IMR-90 (cell line): ENCODE data around the gene ZIC3. TPM values are rescaled to one million over a fixed set of nuclear protein-coding genes. Genes with fewer than 3 reads are reported as not detected.

Experiments used
- ATAC-seq: fragments of 200-7000 bp; cut with Tn5 transposase; 2 replicates; pipeline ENCODE4 v1.9.1; 2020; ENCODE audit warnings: low read depth, mild to moderate bottlenecking, moderate library complexity
- Bru-seq: library from RNA; stranded (reverse); fragments of 400-500 nt; gene quantifications from one replicate; lab custom pipeline; 2021; lab: Mats Ljungman, UMichigan
- BruChase-seq, 2 experiments: library from RNA; stranded (reverse); fragments of 400-500 nt; gene quantifications; one replicate each; lab custom pipeline; 2021; lab: Mats Ljungman, UMichigan
- BruUV-seq: library from RNA; stranded (reverse); fragments of 400-500 nt; replicated peaks from 2 replicates; lab custom pipeline; 2021; lab: Mats Ljungman, UMichigan
- CTCF ChIA-PET: fragments of 300-600 bp; formaldehyde crosslinking; extraction: SDS; loops from one replicate; lab custom pipeline; 2021; ENCODE audit warnings: antibody characterized with exemption; lab: Yijun Ruan, JAX
- POLR2A ChIA-PET: fragments of 300-600 bp; sonication (Branson Sonifier 250); formaldehyde crosslinking; loops from one replicate; lab custom pipeline; 2022; ENCODE audit warnings: antibody characterized with exemption; ENCODE audit not compliant: unreplicated experiment; lab: Charles Lee
- DNase-seq: peaks from one replicate; pipeline ENCODE4 v3.0.0; 2013
- H2AFZ ChIP-seq: replicated peaks from 2 replicates; pipeline ENCODE3; 2013; ENCODE audit warnings: low read length, mild to moderate bottlenecking; ENCODE audit not compliant: poor library complexity
- H2AK5ac ChIP-seq: 2 replicates; pipeline ENCODE4 v1.6.1; 2013; ENCODE audit warnings: low read depth, low read length, inconsistent platforms
- H2AK9ac ChIP-seq: replicated peaks from 2 replicates; pipeline ENCODE3; 2013; ENCODE audit warnings: mild to moderate bottlenecking, low read depth, low read length, moderate library complexity; ENCODE audit not compliant: poor library complexity
- H2BK120ac ChIP-seq: 2 replicates; pipeline ENCODE4 v1.6.1; 2013; ENCODE audit warnings: low read depth, low read length, inconsistent platforms
- H2BK15ac ChIP-seq: 3 replicates; pipeline ENCODE4 v1.6.1; 2013; ENCODE audit warnings: low read depth, low read length, inconsistent platforms
- H2BK20ac ChIP-seq: 2 replicates; pipeline ENCODE4 v1.6.1; 2013; ENCODE audit warnings: low read depth, mild to moderate bottlenecking, inconsistent platforms, low read length, moderate library complexity
- H2BK5ac ChIP-seq: 2 replicates; pipeline ENCODE4 v1.6.1; 2013; ENCODE audit warnings: mild to moderate bottlenecking, low read depth, low read length, inconsistent platforms; ENCODE audit not compliant: poor library complexity, severe bottlenecking
- H3K14ac ChIP-seq: replicated peaks from 2 replicates; pipeline ENCODE4 v1.6.1; 2013; ENCODE audit warnings: low read depth, low read length, inconsistent platforms
- H3K18ac ChIP-seq: 2 replicates; pipeline ENCODE4 v1.6.1; 2013; ENCODE audit warnings: low read depth, low read length, control low read depth
- H3K23ac ChIP-seq: 2 replicates; pipeline ENCODE4 v1.6.1; 2013; ENCODE audit warnings: low read depth, low read length, inconsistent platforms
- H3K27ac ChIP-seq: 2 replicates; pipeline ENCODE4 v1.5.1; 2013; ENCODE audit warnings: mild to moderate bottlenecking, control low read depth, low read length; ENCODE audit not compliant: insufficient read depth
- H3K27me3 ChIP-seq: 2 replicates; pipeline ENCODE4 v1.6.1; 2013; ENCODE audit warnings: low read length; ENCODE audit not compliant: control insufficient read depth, insufficient read depth
- H3K36me3 ChIP-seq: 2 replicates; pipeline ENCODE4 v1.6.1; 2013; ENCODE audit warnings: low read length, mixed read lengths; ENCODE audit not compliant: control insufficient read depth, insufficient read depth
- H3K4ac ChIP-seq: 2 replicates; pipeline ENCODE4 v1.6.1; 2013; ENCODE audit warnings: low read depth, low read length, inconsistent platforms
- H3K4me1 ChIP-seq: 2 replicates; pipeline ENCODE4 v1.6.1; 2013; ENCODE audit warnings: low read length, mixed read lengths; ENCODE audit not compliant: control insufficient read depth, insufficient read depth
- H3K4me2 ChIP-seq: 2 replicates; pipeline ENCODE4 v1.6.1; 2013; ENCODE audit warnings: low read depth, mild to moderate bottlenecking, control low read depth, low read length, moderate library complexity
- H3K4me3 ChIP-seq: 2 replicates; pipeline ENCODE4 v1.5.1; 2013; ENCODE audit warnings: low read depth, mild to moderate bottlenecking, control low read depth, low read length, moderate library complexity; ENCODE audit not compliant: insufficient read depth
- H3K56ac ChIP-seq: 2 replicates; pipeline ENCODE4 v1.6.1; 2013; ENCODE audit warnings: low read length, inconsistent platforms; ENCODE audit not compliant: insufficient read depth; ENCODE audit errors: extremely low read depth
- H3K79me1 ChIP-seq, 2 experiments: 2 replicates each; pipeline ENCODE4 v1.6.1; 2013; ENCODE audit warnings: low read length in 2 of 2, inconsistent platforms in 1 of 2, low read depth in 1 of 2
- H3K9ac ChIP-seq: 2 replicates; pipeline ENCODE4 v1.6.1; 2013; ENCODE audit warnings: low read depth, low read length, control low read depth
- H3K9me1 ChIP-seq: 2 replicates; pipeline ENCODE4 v1.6.1; 2013; ENCODE audit warnings: low read length, inconsistent platforms; ENCODE audit not compliant: insufficient read depth
- H3K9me3 ChIP-seq: 2 replicates; pipeline ENCODE4 v1.6.1; 2013; ENCODE audit warnings: low read length; ENCODE audit not compliant: control insufficient read depth, insufficient read depth
- H4K20me1 ChIP-seq: 2 replicates; pipeline ENCODE4 v1.6.1; 2013; ENCODE audit warnings: low read length, inconsistent platforms; ENCODE audit not compliant: insufficient read depth
- H4K5ac ChIP-seq: 2 replicates; pipeline ENCODE4 v1.6.1; 2013; ENCODE audit warnings: mild to moderate bottlenecking, low read depth, low read length, control low read depth
- H4K8ac ChIP-seq, 2 experiments: 2 replicates each; pipeline ENCODE4 v1.6.1; 2013; ENCODE audit warnings: low read depth in 2 of 2, low read length in 2 of 2, control low read depth in 1 of 2, inconsistent platforms in 1 of 2
- H4K91ac ChIP-seq: 2 replicates; pipeline ENCODE4 v1.6.1; 2013; ENCODE audit warnings: low read depth, low read length, inconsistent platforms; ENCODE audit not compliant: insufficient read depth
- WGBS, 2 experiments: methylation state at CpG; one replicate each; pipeline versions ENCODE4 v1.1.5 to v1.1.7; 2013; ENCODE audit warnings: missing lambda C conversion rate in 2 of 2; ENCODE audit not compliant: insufficient read length in 1 of 2; ENCODE audit errors: extremely low coverage in 2 of 2; 5-methylcytosine and 5-hydroxymethylcytosine counted together
- dilution Hi-C: fragments of 300-500 bp; cut with HindIII; formaldehyde crosslinking; loops from one replicate; pipeline ENCODE4 v1.14.3; 2018; ENCODE audit warnings: low sequenced_read_pairs; ENCODE audit not compliant: unreplicated experiment
- in situ Hi-C: fragments of 300-500 bp; cut with MboI; formaldehyde crosslinking; loops from 3 replicates; pipeline ENCODE4 v1.14.3; 2019; ENCODE audit warnings: low sequenced_read_pairs, inconsistent platforms, mixed read lengths
- intact Hi-C: fragments of 100-400 bp; cut with micrococcal nuclease; formaldehyde crosslinking; loops from 2 replicates; pipeline ENCODE4 v1.10.0; 2022
- long read RNA-seq: library from polyadenylated mRNA; unstranded; transcript quantifications from one replicate; pipeline ENCODE4 v2.0.0, GENCODE V29; 2021; ENCODE audit not compliant: unreplicated experiment
- polyA plus RNA-seq, 3 experiments: library from polyadenylated mRNA; depleted of rRNA; stranded (reverse); fragments of >200 nt; gene quantifications; 2 replicates each; pipeline ENCODE4 v1.2.3, GENCODE V29; 2012; ENCODE audit warnings: low replicate concordance in 1 of 3
- total RNA-seq: library from RNA; depleted of rRNA; stranded (reverse); fragments of >200 nt; gene quantifications from 2 replicates; pipeline ENCODE4 v1.2.3, GENCODE V29; 2012; rRNA removed
- TF ChIP-seq, protein P1 (sequence below): fragments of 150-350 bp; IDR thresholded peaks from 2 replicates; pipeline ENCODE4 v1.6.1; 2017; ENCODE audit warnings: mild to moderate bottlenecking, antibody characterized with exemption, low read length, low read depth
- TF ChIP-seq, protein P2 (sequence below): fragments of 150-350 bp; IDR thresholded peaks from 2 replicates; pipeline ENCODE4 v1.6.1; 2016; ENCODE audit warnings: low read depth, mild to moderate bottlenecking, low read length, moderate library complexity, borderline replicate concordance

Gene ZIC3
- not detected in 2 replicates for total RNA-seq
- polyA plus RNA-seq (2012; rRNA removed), result not detected in 2 replicates
- not detected in 2 replicates for polyA plus RNA-seq (2012; cell fraction: cytosol; rRNA removed)
- not detected in 2 replicates for polyA plus RNA-seq (2012; cell fraction: nucleus; rRNA removed; ENCODE audit: low replicate concordance)
- Bru-seq, nascent RNA, result not detected
- BruChase-seq, experiment 1, labeled RNA remaining after a 6-hour chase, result not detected
- not detected for BruChase-seq, experiment 2, labeled RNA remaining after a 2-hour chase
- long read RNA-seq, result 0 reads

DNA sequence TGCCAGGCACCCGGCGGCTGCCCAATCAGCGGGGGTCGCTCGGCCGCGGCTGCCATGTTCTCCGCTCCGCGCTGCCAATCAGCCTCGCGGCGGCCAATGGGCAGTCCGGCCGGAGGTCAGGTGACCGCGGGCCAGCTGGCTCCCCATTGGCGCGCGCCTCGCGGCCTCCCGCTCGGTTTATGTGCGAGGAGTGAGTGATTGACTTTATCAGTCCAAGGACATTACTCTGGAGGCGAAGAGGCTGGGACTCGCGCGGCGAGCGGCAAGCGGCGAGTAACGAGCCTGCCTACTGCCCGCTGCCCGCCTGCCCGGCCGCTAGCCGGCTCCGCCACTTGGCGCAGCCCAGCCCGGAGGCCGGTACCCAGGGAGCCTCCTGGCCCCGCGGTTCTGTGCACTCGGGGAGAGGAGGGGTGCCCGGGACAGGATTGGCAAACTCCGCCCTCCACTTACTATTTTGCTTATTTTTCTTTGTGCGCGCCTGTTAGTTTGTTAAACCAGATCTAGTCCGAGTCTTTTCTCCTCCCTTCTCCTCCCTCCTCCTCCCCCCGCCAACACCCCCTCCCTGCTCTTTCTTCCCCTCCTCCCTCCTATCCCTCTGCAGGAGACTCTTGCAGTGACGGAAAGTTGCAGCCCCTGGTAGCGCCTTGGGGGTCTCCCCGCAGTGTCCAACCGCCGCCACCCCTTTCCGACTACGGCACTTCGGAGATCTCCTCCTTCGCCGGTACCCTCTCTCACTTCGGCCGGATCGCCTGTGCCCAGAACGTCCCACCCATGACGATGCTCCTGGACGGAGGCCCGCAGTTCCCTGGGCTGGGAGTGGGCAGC, at the start of gene ZIC3:
TSS of gene ZIC3 (plus strand) at position 207 of the 825 bp plus-strand sequence. CDS start at position 772, 565 bp downstream.
- Histone ChIP-seq H3K27ac (no peak within 1 kb of the TSS), H2AFZ (peak within 1 kb of the TSS; percentile 34), H2BK20ac (no peak within 1 kb of the TSS), H3K23ac (no peak within 1 kb of the TSS), H2AK5ac (no peak within 1 kb of the TSS), H3K79me1 (no peaks in the 10 kb centered on the region), H3K36me3 (no peaks in the 10 kb centered on the region), H2BK15ac (no peak within 1 kb of the TSS), H4K91ac (no peak within 1 kb of the TSS), H3K4me1 (no peaks in the 10 kb centered on the region), H4K20me1 (no peaks in the 10 kb centered on the region), H3K9me1 (no peaks in the 10 kb centered on the region), H4K8ac (no peak within 1 kb of the TSS), H3K56ac (no peak within 1 kb of the TSS), H3K27me3 (peaks cover 27% of the 10 kb centered on the region), H4K5ac (no peak within 1 kb of the TSS), H3K9ac (no peak within 1 kb of the TSS), H3K4me2 (peak within 1 kb of the TSS; percentile 4; the same call in 1 of the 2 replicates), H3K18ac (no peak within 1 kb of the TSS), H2AK9ac (no peak within 1 kb of the TSS), H3K4ac (no peak within 1 kb of the TSS), H2BK5ac (no peak within 1 kb of the TSS), H3K4me3 (no peak within 1 kb of the TSS), H2BK120ac (no peak within 1 kb of the TSS), H3K14ac (no peak within 1 kb of the TSS), H3K9me3 (peaks cover 10% of the 10 kb centered on the region; the same call in 1 of the 2 replicates)
- intact Hi-C loops (no loop called here), dilution Hi-C loops (no loop called here), in situ Hi-C loops (no loop called here)
- ATAC-seq, result no peak
- TF ChIP-seq, protein P1, sequence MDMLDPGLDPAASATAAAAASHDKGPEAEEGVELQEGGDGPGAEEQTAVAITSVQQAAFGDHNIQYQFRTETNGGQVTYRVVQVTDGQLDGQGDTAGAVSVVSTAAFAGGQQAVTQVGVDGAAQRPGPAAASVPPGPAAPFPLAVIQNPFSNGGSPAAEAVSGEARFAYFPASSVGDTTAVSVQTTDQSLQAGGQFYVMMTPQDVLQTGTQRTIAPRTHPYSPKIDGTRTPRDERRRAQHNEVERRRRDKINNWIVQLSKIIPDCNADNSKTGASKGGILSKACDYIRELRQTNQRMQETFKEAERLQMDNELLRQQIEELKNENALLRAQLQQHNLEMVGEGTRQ, result peak; percentile 59; the same call in 1 of the 2 replicates
- TF ChIP-seq, protein P2, sequence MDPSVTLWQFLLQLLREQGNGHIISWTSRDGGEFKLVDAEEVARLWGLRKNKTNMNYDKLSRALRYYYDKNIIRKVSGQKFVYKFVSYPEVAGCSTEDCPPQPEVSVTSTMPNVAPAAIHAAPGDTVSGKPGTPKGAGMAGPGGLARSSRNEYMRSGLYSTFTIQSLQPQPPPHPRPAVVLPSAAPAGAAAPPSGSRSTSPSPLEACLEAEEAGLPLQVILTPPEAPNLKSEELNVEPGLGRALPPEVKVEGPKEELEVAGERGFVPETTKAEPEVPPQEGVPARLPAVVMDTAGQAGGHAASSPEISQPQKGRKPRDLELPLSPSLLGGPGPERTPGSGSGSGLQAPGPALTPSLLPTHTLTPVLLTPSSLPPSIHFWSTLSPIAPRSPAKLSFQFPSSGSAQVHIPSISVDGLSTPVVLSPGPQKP, result no peak
- no TSS peak for BruUV-seq
- ChIA-PET POLR2A (no interaction called here), CTCF (no interaction called here)
- WGBS, 2 experiments, result 30% methylated on average over 10 of the region's 69 CpGs; no CpG with 5 or more reads in 1 of the 2 experiments
- DNase-seq, result no peak
